HG03280 (cell line): ENCODE results near the gene DLG2.
"Not testable (repeated sequence)": the region's sequence is repeated elsewhere in the genome, so short reads cannot be mapped to it uniquely, and the experiment has no call there.

ENCODE experiments used
- ATAC-seq: cut with Tn5 transposase; IDR thresholded peaks from one replicate; pipeline ENCODE4 v1.9.1; 2021; ENCODE audit warnings: mild to moderate bottlenecking, moderate library complexity; ENCODE audit not compliant: unreplicated experiment

Gene DLG2

GRCh38 chr11:84804041-84804440 lies 823.1 kb downstream of the DLG2 start:
- ATAC-seq: no peak

DNA sequence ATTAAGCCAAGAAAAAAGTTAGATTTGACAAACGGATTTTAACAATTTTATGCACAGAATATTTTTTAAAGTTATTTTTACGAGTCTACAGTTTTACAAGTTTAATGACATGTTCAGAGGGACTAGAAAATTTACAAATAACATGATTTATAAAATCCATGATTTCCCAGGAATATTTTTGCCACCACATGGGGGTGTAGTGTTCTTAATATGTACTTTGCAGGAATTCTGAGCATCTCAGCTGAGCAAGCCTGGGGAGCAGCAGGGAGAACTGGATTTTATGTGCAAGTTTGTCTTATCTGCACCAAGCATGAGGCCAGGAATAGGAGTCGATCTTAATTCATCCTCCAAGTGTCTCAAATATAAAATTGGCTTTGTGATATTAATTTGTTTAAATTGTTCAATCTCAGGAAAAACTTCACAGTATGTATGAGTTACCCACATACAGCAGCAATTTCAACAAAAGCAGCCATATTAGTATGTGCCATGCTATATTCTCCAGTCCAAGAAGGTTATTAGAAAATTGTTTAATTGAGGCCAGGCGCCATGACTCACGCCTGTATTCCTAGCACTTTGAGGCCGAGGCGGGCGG lies 826.3 kb downstream of the DLG2 start:
- no peak for ATAC-seq

- ATAC-seq: no peak
Observed at GRCh38 chr11:84799112-84799511, 828.0 kb downstream of the DLG2 start.

DNA sequence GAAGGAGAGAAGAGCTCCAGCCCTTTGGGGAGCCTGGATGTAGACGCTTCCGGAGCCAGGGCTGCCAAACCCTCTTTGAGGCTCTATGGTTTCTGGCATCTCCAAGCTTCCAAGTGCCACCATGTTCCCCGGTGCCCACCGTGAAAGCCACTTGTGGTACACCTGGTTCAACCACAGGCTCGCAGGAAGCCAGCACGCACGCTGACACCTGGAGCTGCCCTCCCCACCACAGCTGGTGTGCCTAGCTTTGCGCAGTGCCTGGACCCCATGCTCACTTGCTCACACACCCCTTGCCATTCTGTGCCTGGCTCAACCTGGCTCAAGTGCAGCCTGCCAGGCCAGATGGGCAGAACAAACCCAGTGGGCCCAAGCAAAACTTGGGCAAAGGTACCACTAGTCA lies 831.4 kb downstream of the DLG2 start:
- ATAC-seq: no peak

DNA sequence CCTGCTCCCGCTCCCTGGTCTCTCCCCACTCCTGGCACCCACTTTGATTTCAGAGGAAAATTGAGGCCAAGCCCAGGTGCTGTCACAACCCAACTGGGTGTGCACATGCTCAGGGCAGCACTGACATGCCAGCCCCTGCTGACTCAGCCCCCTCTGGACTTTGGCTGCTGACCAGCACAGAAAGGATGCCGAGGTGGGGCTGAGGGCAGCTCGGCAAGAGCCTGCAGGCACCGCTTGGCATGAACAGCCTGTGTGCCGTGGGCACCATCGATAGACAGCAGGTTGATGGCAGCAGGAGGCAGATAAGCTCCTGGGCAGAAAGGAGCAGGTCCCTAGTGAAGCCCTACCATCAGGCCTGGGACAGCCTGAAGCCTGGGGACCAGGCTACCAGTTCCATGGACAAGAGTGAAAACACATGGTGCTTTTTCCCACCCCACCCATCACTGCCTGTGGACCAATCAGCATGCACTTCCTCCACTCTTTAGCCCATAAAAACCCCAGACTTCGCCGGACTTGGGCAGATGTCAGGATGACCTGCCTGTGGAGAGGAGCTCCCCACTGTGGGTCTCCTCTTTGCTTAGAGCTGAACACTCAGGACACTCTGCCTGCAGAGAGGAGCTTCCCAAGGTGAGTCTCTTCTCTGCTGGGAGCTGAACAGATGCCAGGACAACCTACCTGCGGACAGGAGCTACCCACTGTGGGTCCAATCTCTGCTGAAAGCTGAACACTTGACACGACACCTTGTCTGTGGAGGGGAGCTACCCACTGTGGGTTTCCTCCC lies 832.3 kb downstream of the DLG2 start:
- no peak for ATAC-seq

DNA sequence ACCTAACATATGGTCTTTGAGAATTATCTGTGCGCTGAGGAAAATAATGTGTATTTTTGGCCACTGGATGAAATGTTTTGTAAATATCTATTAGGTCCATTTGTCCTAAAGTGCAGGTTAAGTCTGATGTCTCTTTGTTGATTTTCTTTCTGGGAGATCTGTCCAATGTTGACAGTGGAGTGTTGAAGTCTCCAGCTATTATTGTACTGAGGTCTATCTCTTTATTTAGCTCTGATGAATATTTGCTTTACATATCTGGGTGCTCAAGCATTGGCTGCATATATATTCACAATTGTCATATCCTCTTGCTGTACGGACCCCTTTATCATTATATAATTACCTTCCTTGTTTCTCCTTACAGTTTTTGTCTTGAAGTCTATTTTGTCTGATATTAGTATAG lies 833.8 kb downstream of the DLG2 start:
- ATAC-seq: no peak

- ATAC-seq: no peak
Observed at GRCh38 chr11:84790849-84791427, 836.2 kb downstream of the DLG2 start.

DNA sequence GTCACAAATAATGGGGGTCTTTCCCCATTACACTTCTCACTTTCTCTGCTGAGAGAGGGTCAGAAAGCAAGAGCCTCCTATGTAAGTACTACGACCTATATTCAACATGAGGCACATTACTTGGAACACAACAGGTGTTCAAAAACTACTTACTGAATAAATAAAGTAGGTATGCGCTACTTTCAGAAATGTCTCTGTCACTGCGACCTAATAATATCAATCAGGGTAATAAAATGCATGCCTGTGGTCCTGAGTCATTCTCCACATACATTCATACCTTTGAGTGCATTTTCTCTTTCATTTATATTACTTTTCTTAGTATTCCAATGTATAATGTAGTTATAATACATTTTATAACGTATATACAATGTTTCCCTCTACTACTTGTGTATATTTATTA lies 838.9 kb downstream of the DLG2 start:
- no peak for ATAC-seq

GRCh38 chr11:84784158-84784557 lies 843.0 kb downstream of the DLG2 start:
- not testable (repeated sequence) for ATAC-seq

DNA sequence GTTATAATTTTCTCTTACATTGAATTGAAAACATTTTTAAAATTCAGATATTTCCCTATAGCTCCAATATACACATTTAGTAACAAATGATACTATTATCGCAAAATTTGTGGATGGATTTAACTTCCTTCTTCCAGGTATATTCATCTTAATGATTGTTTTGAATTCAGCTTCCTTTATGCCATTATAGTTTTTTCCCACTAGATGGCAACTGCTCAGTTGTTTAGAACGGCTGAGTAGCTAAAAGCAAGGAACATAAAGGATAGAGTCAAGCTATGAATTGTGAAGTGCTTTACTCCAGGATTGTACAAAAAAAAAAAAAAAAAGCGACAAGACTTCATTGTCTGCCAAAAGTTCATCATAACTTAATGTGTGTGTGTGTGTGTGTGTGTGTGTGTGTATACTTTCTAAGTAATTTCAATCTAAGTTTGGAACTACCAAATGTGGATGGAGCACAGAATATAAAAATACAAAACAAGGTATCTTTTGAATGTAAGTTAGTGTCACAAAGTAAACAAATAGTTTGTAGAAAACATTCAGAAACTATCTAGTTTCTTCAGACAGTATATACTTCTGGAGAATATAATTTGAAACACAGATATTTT lies 846.4 kb downstream of the DLG2 start:
- ATAC-seq: no peak

GRCh38 chr11:84775503-84775902 lies 851.6 kb downstream of the DLG2 start:
- ATAC-seq: no peak

- no peak for ATAC-seq
Observed at GRCh38 chr11:84763931-84764330, 863.2 kb downstream of the DLG2 start.

DNA sequence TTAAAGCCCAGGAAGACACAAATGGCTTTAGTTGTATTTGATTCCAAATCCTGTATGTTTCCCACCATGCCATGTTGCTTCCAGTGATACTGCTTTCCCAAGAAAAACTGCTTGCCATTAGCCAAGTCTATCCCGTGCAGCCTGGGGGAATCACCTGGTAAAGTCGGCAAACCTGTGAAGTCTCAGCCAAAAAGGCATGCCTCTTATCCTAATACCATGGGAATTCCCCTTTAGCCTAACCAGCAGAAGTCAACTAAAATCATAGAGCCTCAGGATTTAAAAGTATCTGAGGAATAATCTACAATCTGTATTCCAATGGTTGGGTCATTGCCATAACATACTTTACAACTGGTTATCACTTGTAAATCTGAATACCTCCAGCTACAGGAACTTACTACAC lies 869.4 kb downstream of the DLG2 start:
- ATAC-seq: no peak

GRCh38 chr11:84751371-84751770 lies 875.8 kb downstream of the DLG2 start:
- ATAC-seq: no peak

GRCh38 chr11:84747871-84748270 lies 879.3 kb downstream of the DLG2 start:
- no peak for ATAC-seq

- ATAC-seq: no peak
Observed at GRCh38 chr11:84740050-84740449, 887.1 kb downstream of the DLG2 start.

- no peak for ATAC-seq
Observed at GRCh38 chr11:84724256-84724655, 902.9 kb downstream of the DLG2 start.

DNA sequence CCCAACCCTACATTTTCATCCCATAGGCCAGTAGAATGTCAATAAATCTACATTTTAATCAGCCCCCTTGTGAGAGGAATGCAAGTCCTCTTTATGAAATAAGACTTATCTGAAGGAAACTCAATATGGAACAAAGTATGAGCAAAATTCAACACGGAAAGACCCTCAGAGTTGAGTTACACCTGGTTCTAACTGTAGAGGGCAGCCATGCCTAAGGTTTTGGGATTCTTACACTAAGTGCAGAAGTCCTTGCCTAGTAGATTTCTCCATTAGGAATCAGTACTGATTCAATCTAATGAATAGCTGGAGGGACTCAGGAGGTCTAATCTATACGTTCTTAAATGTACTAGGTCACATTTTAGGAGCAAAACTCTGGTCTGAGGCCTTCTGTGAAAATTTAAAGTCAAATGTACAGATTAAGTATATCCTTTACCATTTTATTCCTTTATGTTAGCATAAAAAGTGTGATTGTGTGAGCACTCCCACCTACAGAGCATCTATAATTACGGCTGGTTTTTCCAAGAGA lies 904.5 kb downstream of the DLG2 start:
- no peak for ATAC-seq

DNA sequence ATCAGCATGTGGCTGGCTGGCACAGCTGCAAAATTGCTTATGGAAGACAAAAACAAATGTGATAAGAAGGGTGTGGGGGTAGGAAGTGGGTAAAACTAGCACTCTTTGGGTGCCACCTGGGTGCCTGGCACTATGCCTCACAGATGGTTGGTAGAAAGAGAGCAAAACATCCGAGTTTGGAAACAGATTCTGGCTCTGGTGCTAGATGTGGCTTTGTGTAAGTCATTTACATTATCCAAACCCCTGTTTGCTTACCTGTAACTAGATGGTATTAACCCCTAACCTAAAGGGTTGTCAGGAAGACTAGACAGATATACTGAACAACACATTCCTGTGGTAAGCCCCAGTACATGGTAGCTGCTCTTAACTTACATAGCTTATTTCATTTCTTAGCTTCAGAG lies 905.6 kb downstream of the DLG2 start:
- ATAC-seq: no peak

- no peak for ATAC-seq
Observed at GRCh38 chr11:84720706-84721402, 906.3 kb downstream of the DLG2 start.

DNA sequence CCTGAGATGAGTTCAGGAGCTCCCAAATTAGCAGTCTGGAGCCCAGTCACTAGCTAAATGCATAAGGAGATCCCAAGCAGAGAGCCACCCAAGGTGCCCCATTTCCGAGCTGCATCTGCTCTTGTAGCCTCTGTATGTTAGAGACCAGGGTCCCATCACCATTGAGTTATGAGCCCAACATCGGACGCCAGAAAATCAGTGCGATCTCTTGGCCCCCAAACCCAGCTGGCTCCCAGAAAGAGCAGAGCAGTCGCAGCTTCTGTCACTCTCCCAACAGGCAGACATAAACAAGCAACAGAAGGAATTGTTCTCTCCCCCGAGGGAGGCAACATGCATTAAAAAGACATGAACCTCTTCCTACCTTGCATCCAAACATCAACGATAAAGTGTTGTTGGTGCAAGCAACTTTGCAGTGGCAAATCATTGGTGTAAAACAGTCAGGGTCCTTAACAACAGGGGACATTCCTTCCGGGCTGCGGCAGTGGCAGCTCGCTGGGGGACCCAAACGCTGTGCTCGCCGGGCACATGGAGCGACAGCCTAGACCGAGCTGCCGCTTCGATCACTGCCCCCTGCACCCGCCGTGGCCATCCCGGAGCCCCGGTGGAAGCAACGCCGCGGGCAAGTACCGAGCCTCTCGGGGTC lies 907.1 kb downstream of the DLG2 start:
- no peak for ATAC-seq
